Mucosa of stomach (tissue), 1 donor: ENCODE measurements around the gene PLXNA4.

Experiments used
- H3K27me3 ChIP-seq: one replicate; pipeline ENCODE4 v1.7.0; 2013; ENCODE audit warnings: mild to moderate bottlenecking, low read length; ENCODE audit not compliant: control insufficient read depth, insufficient read depth
- H3K36me3 ChIP-seq: one replicate; pipeline ENCODE4 v1.7.0; 2013; ENCODE audit warnings: low read length; ENCODE audit not compliant: control insufficient read depth, insufficient read depth
- H3K4me1 ChIP-seq: one replicate; pipeline ENCODE4 v1.7.0; 2013; ENCODE audit warnings: mild to moderate bottlenecking, low read length; ENCODE audit not compliant: control insufficient read depth, insufficient read depth
- H3K4me3 ChIP-seq: one replicate; pipeline ENCODE4 v1.7.0; 2013; ENCODE audit warnings: low read length
- H3K9ac ChIP-seq: one replicate; pipeline ENCODE4 v1.7.0; 2013; ENCODE audit warnings: mild to moderate bottlenecking, low read length, moderate library complexity
- H3K9me3 ChIP-seq: one replicate; pipeline ENCODE4 v1.7.0; 2013; ENCODE audit warnings: mild to moderate bottlenecking, low read length, moderate library complexity; ENCODE audit not compliant: control insufficient read depth
- donor health status: Pancreatic carcinoma.

The PLXNA4 gene

GRCh38 chr7:132521423-132521822, 54.8 kb downstream of the PLXNA4 start:
- Histone ChIP-seq H3K27me3 (no peaks in the 10 kb centered on the region), H3K9me3 (no peaks in the 10 kb centered on the region), H3K4me1 (no peaks in the 10 kb centered on the region), H3K36me3 (no peaks in the 10 kb centered on the region), H3K4me3 (no peak overlapping the region), H3K9ac (no peak overlapping the region)

GRCh38 chr7:132520591-132521280, 55.5 kb downstream of the PLXNA4 start:
- Histone ChIP-seq H3K4me1 (no peaks in the 10 kb centered on the region), H3K4me3 (no peak overlapping the region), H3K9me3 (no peaks in the 10 kb centered on the region), H3K9ac (no peak overlapping the region), H3K36me3 (no peaks in the 10 kb centered on the region), H3K27me3 (no peaks in the 10 kb centered on the region)

GRCh38 chr7:132519936-132520335, 56.3 kb downstream of the PLXNA4 start:
- H3K4me1 ChIP-seq = no peaks in the 10 kb centered on the region
- H3K27me3 ChIP-seq = no peaks in the 10 kb centered on the region
- H3K36me3 ChIP-seq = no peaks in the 10 kb centered on the region
- H3K9me3 ChIP-seq = no peaks in the 10 kb centered on the region
- no peak overlapping the region for H3K9ac ChIP-seq
- H3K4me3 ChIP-seq = no peak overlapping the region

- Histone ChIP-seq H3K4me3 (no peak overlapping the region), H3K9me3 (no peaks in the 10 kb centered on the region), H3K9ac (no peak overlapping the region), H3K4me1 (no peaks in the 10 kb centered on the region), H3K36me3 (no peaks in the 10 kb centered on the region), H3K27me3 (no peaks in the 10 kb centered on the region)
Observed at GRCh38 chr7:132518839-132519173, 57.5 kb downstream of the PLXNA4 start.

- Histone ChIP-seq H3K4me1 (no peaks in the 10 kb centered on the region), H3K9me3 (no peaks in the 10 kb centered on the region), H3K9ac (no peak overlapping the region), H3K36me3 (no peaks in the 10 kb centered on the region), H3K27me3 (no peaks in the 10 kb centered on the region), H3K4me3 (no peak overlapping the region)
Observed at GRCh38 chr7:132518102-132518838, 58.0 kb downstream of the PLXNA4 start.

GRCh38 chr7:132516042-132516840, 60.0 kb downstream of the PLXNA4 start:
- H3K27me3 ChIP-seq = no peaks in the 10 kb centered on the region
- no peaks in the 10 kb centered on the region for H3K9me3 ChIP-seq
- no peaks in the 10 kb centered on the region for H3K4me1 ChIP-seq
- no peak overlapping the region for H3K4me3 ChIP-seq
- no peak overlapping the region for H3K9ac ChIP-seq
- no peaks in the 10 kb centered on the region for H3K36me3 ChIP-seq

- Histone ChIP-seq H3K4me3 (no peak overlapping the region), H3K36me3 (no peaks in the 10 kb centered on the region), H3K4me1 (no peaks in the 10 kb centered on the region), H3K9ac (no peak overlapping the region), H3K9me3 (no peaks in the 10 kb centered on the region), H3K27me3 (no peaks in the 10 kb centered on the region)
Observed at GRCh38 chr7:132515181-132515580, 61.1 kb downstream of the PLXNA4 start.

- no peaks in the 10 kb centered on the region for H3K36me3 ChIP-seq
- H3K9me3 ChIP-seq = no peaks in the 10 kb centered on the region
- H3K9ac ChIP-seq = no peak overlapping the region
- H3K4me1 ChIP-seq = no peaks in the 10 kb centered on the region
- no peaks in the 10 kb centered on the region for H3K27me3 ChIP-seq
- H3K4me3 ChIP-seq = no peak overlapping the region
Observed at GRCh38 chr7:132514430-132514829, 61.8 kb downstream of the PLXNA4 start.

GRCh38 chr7:132511921-132512320, 64.3 kb downstream of the PLXNA4 start:
- H3K4me1 ChIP-seq = no peaks in the 10 kb centered on the region
- no peaks in the 10 kb centered on the region for H3K9me3 ChIP-seq

GRCh38 chr7:132511387-132511786, 64.9 kb downstream of the PLXNA4 start:
- no peak overlapping the region for H3K4me3 ChIP-seq
- no peaks in the 10 kb centered on the region for H3K4me1 ChIP-seq
- H3K27me3 ChIP-seq = no peaks in the 10 kb centered on the region
- no peak overlapping the region for H3K9ac ChIP-seq
- no peaks in the 10 kb centered on the region for H3K36me3 ChIP-seq
- no peaks in the 10 kb centered on the region for H3K9me3 ChIP-seq

More at GRCh38 chr7:132511921-132512320, 64.3 kb downstream of the PLXNA4 start:
- Histone ChIP-seq H3K4me3 (no peak overlapping the region), H3K9ac (no peak overlapping the region), H3K27me3 (no peaks in the 10 kb centered on the region), H3K36me3 (no peaks in the 10 kb centered on the region)

- H3K9ac ChIP-seq = no peak overlapping the region
Observed at GRCh38 chr7:132509643-132510042, 66.6 kb downstream of the PLXNA4 start.

GRCh38 chr7:132508724-132509353, 67.4 kb downstream of the PLXNA4 start:
- H3K9ac ChIP-seq = no peak overlapping the region
- H3K4me1 ChIP-seq = no peaks in the 10 kb centered on the region
- H3K27me3 ChIP-seq = no peaks in the 10 kb centered on the region
- H3K9me3 ChIP-seq = no peaks in the 10 kb centered on the region
- H3K36me3 ChIP-seq = no peaks in the 10 kb centered on the region
- no peak overlapping the region for H3K4me3 ChIP-seq

More at GRCh38 chr7:132509643-132510042, 66.6 kb downstream of the PLXNA4 start:
- H3K4me1 ChIP-seq = no peaks in the 10 kb centered on the region
- H3K4me3 ChIP-seq = no peak overlapping the region
- H3K9me3 ChIP-seq = no peaks in the 10 kb centered on the region
- H3K27me3 ChIP-seq = no peaks in the 10 kb centered on the region
- H3K36me3 ChIP-seq = no peaks in the 10 kb centered on the region
